GM13977 (cell line): ENCODE measurements around the gene MAPT.
"Not testable (repeated sequence)": the region's sequence is repeated elsewhere in the genome, so short reads cannot be mapped to it uniquely, and the experiment has no call there.

Experiments used
- DNase-seq: peaks from one replicate; pipeline ENCODE4 v3.0.0; 2012; ENCODE audit warnings: low spot score
- in situ Hi-C: fragments of 300-500 bp; cut with MboI; formaldehyde crosslinking; loops from one replicate; pipeline ENCODE4 v1.12.0; 2022; ENCODE audit warnings: low sequenced_read_pairs, low pct_unique_long_range_greater_than_20kb, mixed read lengths, inconsistent platforms; ENCODE audit not compliant: unreplicated experiment
- TF ChIP-seq, protein P1 (sequence below): IDR thresholded peaks from 2 replicates; pipeline ENCODE4 v1.5.1; 2012; ENCODE audit warnings: mild to moderate bottlenecking, control low read depth; ENCODE audit not compliant: insufficient read depth; ENCODE audit errors: extremely low read depth, missing control alignments

The MAPT gene

DNA sequence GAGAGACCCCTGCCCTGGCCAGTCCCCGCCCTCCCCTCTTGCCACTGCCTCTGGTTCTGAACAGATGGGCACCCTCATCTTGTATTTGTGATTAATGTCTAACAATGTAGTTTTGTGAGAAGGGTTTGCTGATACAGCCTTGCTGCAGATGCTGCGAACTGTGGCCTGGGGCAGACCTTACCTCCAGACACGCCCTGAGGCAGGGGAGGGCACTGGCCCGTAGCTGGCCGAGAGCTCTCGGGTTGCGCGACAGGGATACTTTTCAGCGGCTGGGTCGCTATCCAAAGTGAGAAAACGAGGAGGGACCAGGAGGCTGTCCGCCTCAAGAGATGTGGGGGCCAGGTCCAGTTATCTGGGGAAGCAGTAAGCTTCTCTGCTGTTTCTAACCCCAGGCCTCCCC is 126.6 kb downstream of the MAPT start:
- in situ Hi-C loops = no loop called here
- TF ChIP-seq, protein P1, sequence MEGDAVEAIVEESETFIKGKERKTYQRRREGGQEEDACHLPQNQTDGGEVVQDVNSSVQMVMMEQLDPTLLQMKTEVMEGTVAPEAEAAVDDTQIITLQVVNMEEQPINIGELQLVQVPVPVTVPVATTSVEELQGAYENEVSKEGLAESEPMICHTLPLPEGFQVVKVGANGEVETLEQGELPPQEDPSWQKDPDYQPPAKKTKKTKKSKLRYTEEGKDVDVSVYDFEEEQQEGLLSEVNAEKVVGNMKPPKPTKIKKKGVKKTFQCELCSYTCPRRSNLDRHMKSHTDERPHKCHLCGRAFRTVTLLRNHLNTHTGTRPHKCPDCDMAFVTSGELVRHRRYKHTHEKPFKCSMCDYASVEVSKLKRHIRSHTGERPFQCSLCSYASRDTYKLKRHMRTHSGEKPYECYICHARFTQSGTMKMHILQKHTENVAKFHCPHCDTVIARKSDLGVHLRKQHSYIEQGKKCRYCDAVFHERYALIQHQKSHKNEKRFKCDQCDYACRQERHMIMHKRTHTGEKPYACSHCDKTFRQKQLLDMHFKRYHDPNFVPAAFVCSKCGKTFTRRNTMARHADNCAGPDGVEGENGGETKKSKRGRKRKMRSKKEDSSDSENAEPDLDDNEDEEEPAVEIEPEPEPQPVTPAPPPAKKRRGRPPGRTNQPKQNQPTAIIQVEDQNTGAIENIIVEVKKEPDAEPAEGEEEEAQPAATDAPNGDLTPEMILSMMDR = no peak
- DNase-seq = no peak

DNA sequence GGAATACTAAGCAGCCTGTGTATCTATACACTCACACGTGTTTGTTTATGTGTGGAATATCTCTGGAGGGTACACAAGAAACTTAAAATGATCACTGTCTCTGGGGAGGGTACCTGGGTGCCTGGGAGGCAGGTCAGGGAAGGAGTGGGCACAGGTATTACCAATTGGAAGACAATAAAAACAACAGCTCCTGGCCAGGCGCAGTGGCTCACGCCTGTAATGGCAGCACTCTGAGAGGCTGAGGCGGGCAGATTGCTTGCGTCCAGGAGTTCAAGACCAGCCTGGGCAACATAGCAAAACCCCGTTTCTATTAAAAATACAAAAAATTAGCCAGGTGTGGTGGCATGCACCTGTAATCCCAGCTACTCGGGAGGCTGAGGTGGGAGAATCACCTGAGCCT is 129.0 kb downstream of the MAPT start:
- DNase-seq, in situ Hi-C loops: not testable (repeated sequence)

DNA sequence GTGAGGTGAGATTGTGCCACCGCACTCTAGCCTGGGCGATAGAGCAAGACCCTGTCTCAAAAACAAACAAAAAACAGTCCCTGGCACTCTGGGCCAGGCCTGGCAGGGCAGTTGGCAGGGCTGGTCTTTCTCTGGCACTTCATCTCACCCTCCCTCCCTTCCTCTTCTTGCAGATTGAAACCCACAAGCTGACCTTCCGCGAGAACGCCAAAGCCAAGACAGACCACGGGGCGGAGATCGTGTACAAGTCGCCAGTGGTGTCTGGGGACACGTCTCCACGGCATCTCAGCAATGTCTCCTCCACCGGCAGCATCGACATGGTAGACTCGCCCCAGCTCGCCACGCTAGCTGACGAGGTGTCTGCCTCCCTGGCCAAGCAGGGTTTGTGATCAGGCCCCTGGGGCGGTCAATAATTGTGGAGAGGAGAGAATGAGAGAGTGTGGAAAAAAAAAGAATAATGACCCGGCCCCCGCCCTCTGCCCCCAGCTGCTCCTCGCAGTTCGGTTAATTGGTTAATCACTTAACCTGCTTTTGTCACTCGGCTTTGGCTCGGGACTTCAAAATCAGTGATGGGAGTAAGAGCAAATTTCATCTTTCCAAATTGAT is 129.5 kb downstream of the MAPT start:
- in situ Hi-C loops = no loop called here
- DNase-seq = no peak
- TF ChIP-seq, protein P1 = no peak

DNA sequence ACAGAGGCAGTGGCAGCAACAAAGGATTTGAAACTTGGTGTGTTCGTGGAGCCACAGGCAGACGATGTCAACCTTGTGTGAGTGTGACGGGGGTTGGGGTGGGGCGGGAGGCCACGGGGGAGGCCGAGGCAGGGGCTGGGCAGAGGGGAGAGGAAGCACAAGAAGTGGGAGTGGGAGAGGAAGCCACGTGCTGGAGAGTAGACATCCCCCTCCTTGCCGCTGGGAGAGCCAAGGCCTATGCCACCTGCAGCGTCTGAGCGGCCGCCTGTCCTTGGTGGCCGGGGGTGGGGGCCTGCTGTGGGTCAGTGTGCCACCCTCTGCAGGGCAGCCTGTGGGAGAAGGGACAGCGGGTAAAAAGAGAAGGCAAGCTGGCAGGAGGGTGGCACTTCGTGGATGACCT is 130.2 kb downstream of the MAPT start:
- TF ChIP-seq, protein P1 = no peak
- in situ Hi-C loops = no loop called here
- DNase-seq = no peak

DNA sequence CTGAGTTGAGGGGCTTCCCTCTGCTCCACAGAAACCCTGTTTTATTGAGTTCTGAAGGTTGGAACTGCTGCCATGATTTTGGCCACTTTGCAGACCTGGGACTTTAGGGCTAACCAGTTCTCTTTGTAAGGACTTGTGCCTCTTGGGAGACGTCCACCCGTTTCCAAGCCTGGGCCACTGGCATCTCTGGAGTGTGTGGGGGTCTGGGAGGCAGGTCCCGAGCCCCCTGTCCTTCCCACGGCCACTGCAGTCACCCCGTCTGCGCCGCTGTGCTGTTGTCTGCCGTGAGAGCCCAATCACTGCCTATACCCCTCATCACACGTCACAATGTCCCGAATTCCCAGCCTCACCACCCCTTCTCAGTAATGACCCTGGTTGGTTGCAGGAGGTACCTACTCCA is 130.7 kb downstream of the MAPT start:
- DNase-seq = no peak
- TF ChIP-seq, protein P1 = no peak
- in situ Hi-C loops = no loop called here

DNA sequence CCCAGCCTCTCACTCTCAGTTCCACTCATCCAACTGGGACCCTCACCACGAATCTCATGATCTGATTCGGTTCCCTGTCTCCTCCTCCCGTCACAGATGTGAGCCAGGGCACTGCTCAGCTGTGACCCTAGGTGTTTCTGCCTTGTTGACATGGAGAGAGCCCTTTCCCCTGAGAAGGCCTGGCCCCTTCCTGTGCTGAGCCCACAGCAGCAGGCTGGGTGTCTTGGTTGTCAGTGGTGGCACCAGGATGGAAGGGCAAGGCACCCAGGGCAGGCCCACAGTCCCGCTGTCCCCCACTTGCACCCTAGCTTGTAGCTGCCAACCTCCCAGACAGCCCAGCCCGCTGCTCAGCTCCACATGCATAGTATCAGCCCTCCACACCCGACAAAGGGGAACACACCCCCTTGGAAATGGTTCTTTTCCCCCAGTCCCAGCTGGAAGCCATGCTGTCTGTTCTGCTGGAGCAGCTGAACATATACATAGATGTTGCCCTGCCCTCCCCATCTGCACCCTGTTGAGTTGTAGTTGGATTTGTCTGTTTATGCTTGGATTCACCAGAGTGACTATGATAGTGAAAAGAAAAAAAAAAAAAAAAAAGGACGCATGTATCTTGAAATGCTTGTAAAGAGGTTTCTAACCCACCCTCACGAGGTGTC is 131.3 kb downstream of the MAPT start:
- DNase-seq = no peak
- TF ChIP-seq, protein P1 = no peak
- in situ Hi-C loops = no loop called here

DNA sequence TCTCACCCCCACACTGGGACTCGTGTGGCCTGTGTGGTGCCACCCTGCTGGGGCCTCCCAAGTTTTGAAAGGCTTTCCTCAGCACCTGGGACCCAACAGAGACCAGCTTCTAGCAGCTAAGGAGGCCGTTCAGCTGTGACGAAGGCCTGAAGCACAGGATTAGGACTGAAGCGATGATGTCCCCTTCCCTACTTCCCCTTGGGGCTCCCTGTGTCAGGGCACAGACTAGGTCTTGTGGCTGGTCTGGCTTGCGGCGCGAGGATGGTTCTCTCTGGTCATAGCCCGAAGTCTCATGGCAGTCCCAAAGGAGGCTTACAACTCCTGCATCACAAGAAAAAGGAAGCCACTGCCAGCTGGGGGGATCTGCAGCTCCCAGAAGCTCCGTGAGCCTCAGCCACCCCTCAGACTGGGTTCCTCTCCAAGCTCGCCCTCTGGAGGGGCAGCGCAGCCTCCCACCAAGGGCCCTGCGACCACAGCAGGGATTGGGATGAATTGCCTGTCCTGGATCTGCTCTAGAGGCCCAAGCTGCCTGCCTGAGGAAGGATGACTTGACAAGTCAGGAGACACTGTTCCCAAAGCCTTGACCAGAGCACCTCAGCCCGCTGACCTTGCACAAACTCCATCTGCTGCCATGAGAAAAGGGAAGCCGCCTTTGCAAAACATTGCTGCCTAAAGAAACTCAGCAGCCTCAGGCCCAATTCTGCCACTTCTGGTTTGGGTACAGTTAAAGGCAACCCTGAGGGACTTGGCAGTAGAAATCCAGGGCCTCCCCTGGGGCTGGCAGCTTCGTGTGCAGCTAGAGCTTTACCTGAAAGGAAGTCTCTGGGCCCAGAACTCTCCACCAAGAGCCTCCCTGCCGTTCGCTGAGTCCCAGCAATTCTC is 132.1 kb downstream of the MAPT start:
- no peak for DNase-seq
- in situ Hi-C loops = no loop called here

More for the DNA sequence above, 132.1 kb downstream of the MAPT start:
- TF ChIP-seq, protein P1 = no peak
